Osteoblast (primary cell): ENCODE measurements around the gene LPXN. TPM values are rescaled to one million over a fixed set of nuclear protein-coding genes. Genes with fewer than 3 reads are reported as not detected.

ENCODE experiments used
- DNase-seq: peaks from one replicate; pipeline ENCODE4 v3.0.0; 2011; ENCODE audit warnings: low spot score, mixed read lengths; ENCODE audit not compliant: insufficient read length; ENCODE audit errors: missing footprints
- H2AFZ ChIP-seq: 2 replicates; pipeline ENCODE4 v1.6.0; 2011; ENCODE audit warnings: mild to moderate bottlenecking, low read length
- H3K27ac ChIP-seq: 2 replicates; pipeline ENCODE4 v1.5.1; 2011; ENCODE audit warnings: mild to moderate bottlenecking, low read depth, low read length, moderate library complexity
- H3K27me3 ChIP-seq: 2 replicates; pipeline ENCODE4 v1.6.0; 2012; ENCODE audit warnings: mild to moderate bottlenecking, control low read depth, inconsistent platforms, low read length, moderate library complexity; ENCODE audit not compliant: insufficient read depth
- H3K36me3 ChIP-seq: 2 replicates; pipeline ENCODE4 v1.5.1; 2011; ENCODE audit warnings: mild to moderate bottlenecking, low read length, control low read depth, moderate library complexity; ENCODE audit not compliant: insufficient read depth
- H3K4me1 ChIP-seq: 2 replicates; pipeline ENCODE4 v1.5.1; 2011; ENCODE audit warnings: mild to moderate bottlenecking, low read length, control low read depth, moderate library complexity; ENCODE audit not compliant: insufficient read depth
- H3K4me2 ChIP-seq: 2 replicates; pipeline ENCODE4 v1.6.0; 2011; ENCODE audit warnings: mild to moderate bottlenecking, low read length; ENCODE audit not compliant: insufficient read depth
- H3K4me3 ChIP-seq: fragments of 200-600 bp; sonication (generic); 3 replicates; pipeline ENCODE4 v1.5.1; 2012; ENCODE audit warnings: mild to moderate bottlenecking, low read length, inconsistent platforms; ENCODE audit not compliant: insufficient read depth
- H3K79me2 ChIP-seq: 2 replicates; pipeline ENCODE4 v1.6.0; 2012; ENCODE audit warnings: mild to moderate bottlenecking, low read length, control low read depth, inconsistent platforms; ENCODE audit not compliant: insufficient read depth
- H3K9me3 ChIP-seq: 2 replicates; pipeline ENCODE4 v1.5.1; 2011; ENCODE audit warnings: low read depth, low read length, control low read depth
- H4K20me1 ChIP-seq: 2 replicates; pipeline ENCODE4 v1.6.0; 2012; ENCODE audit warnings: mild to moderate bottlenecking, low read length, control low read depth; ENCODE audit not compliant: insufficient read depth
- CTCF ChIP-seq: IDR thresholded peaks from 2 replicates; pipeline ENCODE4 v1.5.1; 2011; ENCODE audit warnings: mild to moderate bottlenecking, low read depth, low read length, moderate library complexity; ENCODE audit errors: extremely low read depth
- total RNA-seq: library from RNA; depleted of rRNA; stranded (reverse); fragments of >200 nt; gene quantifications from 2 replicates; pipeline ENCODE4 v1.2.3, GENCODE V29; 2012

LPXN gene
- total RNA-seq, 1 donor, result 14.5 TPM

- Histone ChIP-seq H3K79me2 (peaks cover 42% of the 10 kb centered on the region), H2AFZ (peak overlapping the region; percentile 65), H3K4me2 (peak overlapping the region; percentile 98), H4K20me1 (peaks cover 3% of the 10 kb centered on the region), H3K36me3 (peaks cover 7% of the 10 kb centered on the region), H3K9me3 (no peaks in the 10 kb centered on the region), H3K27ac (peak overlapping the region; percentile 100), H3K27me3 (no peaks in the 10 kb centered on the region), H3K4me1 (peaks cover 58% of the 10 kb centered on the region), H3K4me3 (peak overlapping the region; percentile 89)
- TF ChIP-seq CTCF, result no peak
- DNase-seq, result no peak
These were observed 2.0 kb upstream of the LPXN start for GRCh38 chr11:58577555-58578135.

DNA sequence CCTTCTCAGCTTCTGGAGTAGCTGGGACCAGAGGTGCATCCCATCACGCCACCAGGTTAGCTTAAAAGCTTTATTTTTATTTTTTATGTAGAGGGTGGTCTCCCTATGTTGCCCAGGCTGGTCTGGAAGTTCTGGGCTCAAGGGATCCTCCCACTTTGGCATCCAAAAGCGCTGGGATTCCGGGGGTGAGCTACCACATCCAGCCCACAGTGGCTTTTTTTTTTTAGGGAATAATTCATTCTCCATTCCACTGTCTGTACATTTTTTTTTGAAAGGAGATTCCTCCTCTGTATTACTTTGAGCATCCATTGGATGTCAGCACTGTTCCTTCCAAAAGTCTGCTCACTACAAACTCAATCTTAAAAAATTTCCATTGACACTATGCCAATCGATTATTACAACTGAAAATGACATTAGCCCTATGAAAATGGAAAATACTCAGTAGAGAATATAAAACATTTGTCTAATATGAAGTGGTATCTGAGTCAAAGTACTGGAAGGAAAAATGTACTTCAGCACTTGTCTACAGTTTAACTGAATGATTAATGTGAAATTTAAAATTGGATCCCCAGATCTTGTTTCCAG is 1.3 kb upstream of the LPXN start:
- peak; percentile 58 for TF ChIP-seq CTCF

DNA sequence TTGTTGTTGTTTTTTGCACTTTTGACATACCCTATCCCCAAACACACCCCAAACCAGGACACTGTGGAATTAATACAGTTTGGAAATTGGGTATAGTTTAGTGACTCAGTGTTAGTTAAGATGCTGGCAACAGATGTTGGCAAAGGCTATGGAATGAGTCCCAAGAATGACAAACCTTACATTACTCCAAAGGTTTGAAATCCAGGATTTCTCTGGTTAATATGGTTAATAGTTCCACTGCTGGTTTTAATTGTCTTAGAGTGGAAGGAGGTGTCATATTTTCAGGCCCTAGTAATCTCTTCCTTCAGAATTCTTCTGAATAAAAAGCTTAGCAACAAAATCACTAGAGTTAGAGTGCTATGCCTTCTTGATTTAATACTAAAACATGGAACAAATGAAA is 775 bp downstream of the LPXN start:
- H3K27ac ChIP-seq, result peak overlapping the region; percentile 100
- H3K4me1 ChIP-seq, result peaks cover 44% of the 10 kb centered on the region

More for the DNA sequence above, 1.3 kb upstream of the LPXN start:
- H3K9me3 ChIP-seq, result no peaks in the 10 kb centered on the region
- peaks cover 3% of the 10 kb centered on the region for H4K20me1 ChIP-seq
- peaks cover 6% of the 10 kb centered on the region for H3K36me3 ChIP-seq
- peaks cover 58% of the 10 kb centered on the region for H3K4me1 ChIP-seq
- DNase-seq, result no peak
- H3K27me3 ChIP-seq, result no peaks in the 10 kb centered on the region
- peak overlapping the region; percentile 100 for H3K27ac ChIP-seq
- H3K4me2 ChIP-seq, result peak overlapping the region; percentile 98
- H3K79me2 ChIP-seq, result peaks cover 39% of the 10 kb centered on the region
- H2AFZ ChIP-seq, result no peak overlapping the region
- H3K4me3 ChIP-seq, result peak overlapping the region; percentile 89

More for the DNA sequence above, 775 bp downstream of the LPXN start:
- no peaks in the 10 kb centered on the region for H3K27me3 ChIP-seq
- DNase-seq, result peak; percentile 71
- H3K4me2 ChIP-seq, result peak overlapping the region; percentile 81
- peaks cover 3% of the 10 kb centered on the region for H4K20me1 ChIP-seq
- no peaks in the 10 kb centered on the region for H3K9me3 ChIP-seq
- H3K4me3 ChIP-seq, result peak overlapping the region; percentile 47
- peaks cover 29% of the 10 kb centered on the region for H3K79me2 ChIP-seq
- no peaks in the 10 kb centered on the region for H3K36me3 ChIP-seq
- no peak overlapping the region for H2AFZ ChIP-seq
- TF ChIP-seq CTCF, result no peak
